BLaER1 treated with 17β-estradiol and CSF1 and Interleukin-3, amounts not matched to agents 10 nM and 100 nM (cell line): ENCODE measurements around the gene MYO9B.
A peak's percentile ranks its signal among the peaks of the same experiment; 100 is the strongest.

Source experiments
- H3K27ac ChIP-seq, 11 experiments: shearing (Covaris generic); formaldehyde crosslinking; 2 replicates each; pipeline ENCODE4 v1.8.1; 2022
- H3K27me3 ChIP-seq, 11 experiments: shearing (Covaris generic); formaldehyde crosslinking; 2 replicates each; pipeline ENCODE4 v1.8.1; 2022
- H3K36me3 ChIP-seq, 11 experiments: shearing (Covaris generic); formaldehyde crosslinking; 2 replicates each; pipeline ENCODE4 v1.8.1; 2022
- H3K4me1 ChIP-seq, 10 experiments: shearing (Covaris generic); formaldehyde crosslinking; 2 replicates each; pipeline ENCODE4 v1.8.1; 2022
- H3K4me2 ChIP-seq, 11 experiments: shearing (Covaris generic); formaldehyde crosslinking; 2 replicates each; pipeline ENCODE4 v1.8.1; 2022
- H3K4me3 ChIP-seq, 10 experiments: shearing (Covaris generic); formaldehyde crosslinking; 2 replicates each; pipeline ENCODE4 v1.8.1; 2022
- H3K9ac ChIP-seq, 11 experiments: shearing (Covaris generic); formaldehyde crosslinking; 2 replicates each; pipeline ENCODE4 v1.8.1; 2022
- H3K9me3 ChIP-seq, 11 experiments: shearing (Covaris generic); formaldehyde crosslinking; replicated peaks in 1 of 11; 2 replicates each; pipeline ENCODE4 v1.8.1; 2022
- H4K20me1 ChIP-seq, 11 experiments: shearing (Covaris generic); formaldehyde crosslinking; 2 replicates each; pipeline ENCODE4 v1.8.1; 2022
- Cebpa-rat ChIP-seq, 11 experiments: shearing (Covaris generic); IDR thresholded peaks; 2 replicates each; pipeline ENCODE4 v1.8.1; 2022

Gene MYO9B

DNA sequence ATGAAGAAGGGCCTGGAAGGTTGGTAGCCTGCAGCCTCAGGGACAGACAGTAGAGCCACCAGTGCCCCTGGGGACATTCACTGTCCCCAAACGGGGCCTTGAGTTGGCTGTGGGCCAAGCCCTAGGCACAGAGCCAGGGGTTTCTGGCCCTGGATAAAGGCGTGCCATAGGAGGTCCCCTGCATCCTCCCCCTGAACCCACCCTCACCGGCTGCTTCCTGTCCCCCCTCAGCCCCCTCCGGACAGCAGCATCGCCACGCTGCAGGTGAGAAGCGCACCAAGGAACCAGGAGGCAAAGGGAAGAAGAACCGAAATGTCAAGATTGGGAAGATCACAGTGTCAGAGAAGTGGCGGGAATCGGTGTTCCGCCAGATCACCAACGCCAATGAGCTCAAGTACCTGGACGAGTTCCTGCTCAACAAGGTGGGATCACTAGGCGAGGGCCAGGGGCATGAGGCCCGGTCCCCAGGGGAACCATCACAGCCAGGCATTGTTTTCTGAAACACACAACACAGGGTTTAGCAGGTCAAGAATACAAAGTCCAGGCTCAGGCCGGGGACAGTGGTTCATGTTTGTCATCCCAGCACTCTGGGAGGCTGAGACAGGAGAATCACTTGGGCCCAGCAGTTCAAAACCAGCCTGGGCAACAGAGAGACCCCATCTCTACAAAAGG lies 125.0 kb downstream of the MYO9B start:
- no peak overlapping the region for H3K4me3 ChIP-seq
- peaks cover 83 to 98% (median 94%) of the 10 kb centered on the region in 11 experiments for H3K36me3 ChIP-seq
- TF ChIP-seq Cebpa-rat (IDR thresholded peaks at IDR 0.05) = no peak

DNA sequence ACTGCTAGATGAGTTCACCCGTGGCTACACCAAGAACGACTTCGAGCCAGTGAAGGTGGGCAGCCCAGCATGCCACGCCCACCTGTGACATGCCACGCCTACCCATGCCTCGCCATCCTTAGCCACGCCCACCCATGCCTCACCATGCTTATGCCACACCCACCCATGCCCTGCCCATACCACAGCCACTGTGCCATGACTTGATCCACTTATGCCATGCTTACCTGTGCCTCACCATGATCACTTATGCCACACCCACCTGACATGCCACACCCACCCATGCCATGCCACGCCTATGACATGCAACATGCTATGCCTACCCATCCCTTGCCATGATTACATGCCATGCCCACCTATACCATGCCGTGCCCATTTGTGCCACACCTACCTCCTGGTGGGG lies 126.7 kb downstream of the MYO9B start:
- Histone ChIP-seq H3K9ac (no peak overlapping the region), H3K9me3 (no peaks in the 10 kb centered on the region), H3K4me3 (no peak overlapping the region), H3K36me3 (peaks cover 93 to 100% (median 98%) of the 10 kb centered on the region in 11 experiments), H3K27me3 (no peaks in the 10 kb centered on the region), H4K20me1 (peaks cover 0 to 77% (median 9%) of the 10 kb centered on the region in 11 experiments; a peak in 13 of 22 replicates), H3K4me1 (peaks cover 0 to 43% (median 21%) of the 10 kb centered on the region in 10 experiments; a peak in 15 of 20 replicates), H3K27ac (no peak overlapping the region), H3K4me2 (no peak overlapping the region)
- no peak for TF ChIP-seq Cebpa-rat (IDR thresholded peaks at IDR 0.05)

More for the DNA sequence above, 125.0 kb downstream of the MYO9B start:
- Histone ChIP-seq H3K27ac (no peak overlapping the region), H3K27me3 (no peaks in the 10 kb centered on the region), H3K4me2 (peak overlapping the region in 3 of 11 experiments; percentile 9 to 28 (median 10); a peak in 3 of 22 replicates), H4K20me1 (peaks cover 0 to 78% (median 6%) of the 10 kb centered on the region in 11 experiments; a peak in 12 of 22 replicates), H3K4me1 (peaks cover 0 to 28% (median 15%) of the 10 kb centered on the region in 10 experiments; a peak in 15 of 20 replicates), H3K9ac (0 out of 22 replicates have a peak overlapping the region, but pooled peaks of 1 of the 11 experiments have one; percentile 5), H3K9me3 (no peaks in the 10 kb centered on the region)

DNA sequence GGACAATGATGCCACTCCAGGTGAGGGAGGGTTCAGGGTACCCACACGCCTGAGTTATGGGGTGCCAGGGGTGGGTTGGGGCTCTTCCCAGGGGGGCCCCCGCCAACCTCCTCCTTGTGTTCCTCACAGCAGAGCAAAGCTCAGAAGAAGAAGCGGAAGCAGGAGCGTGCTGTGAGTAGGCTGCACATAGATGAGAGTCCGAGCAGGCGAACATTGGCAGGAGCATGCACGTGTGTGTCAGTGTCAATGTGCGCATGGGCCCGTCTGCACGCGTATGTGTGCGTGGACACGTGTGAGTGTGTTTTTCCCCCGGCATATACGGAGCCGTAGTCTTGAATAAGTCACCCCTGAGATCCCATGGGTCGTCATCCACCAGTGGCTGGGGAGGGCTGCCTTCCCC lies 127.1 kb downstream of the MYO9B start:
- Histone ChIP-seq H3K27me3 (no peaks in the 10 kb centered on the region), H3K9me3 (no peaks in the 10 kb centered on the region), H4K20me1 (peaks cover 0 to 72% (median 9%) of the 10 kb centered on the region in 11 experiments; a peak in 13 of 22 replicates), H3K4me1 (peaks cover 0 to 41% (median 17%) of the 10 kb centered on the region in 10 experiments; a peak in 15 of 20 replicates), H3K27ac (no peak overlapping the region), H3K9ac (no peak overlapping the region), H3K4me3 (no peak overlapping the region), H3K4me2 (no peak overlapping the region), H3K36me3 (peaks cover 90 to 100% (median 96%) of the 10 kb centered on the region in 11 experiments)
- no peak for TF ChIP-seq Cebpa-rat (IDR thresholded peaks at IDR 0.05)

DNA sequence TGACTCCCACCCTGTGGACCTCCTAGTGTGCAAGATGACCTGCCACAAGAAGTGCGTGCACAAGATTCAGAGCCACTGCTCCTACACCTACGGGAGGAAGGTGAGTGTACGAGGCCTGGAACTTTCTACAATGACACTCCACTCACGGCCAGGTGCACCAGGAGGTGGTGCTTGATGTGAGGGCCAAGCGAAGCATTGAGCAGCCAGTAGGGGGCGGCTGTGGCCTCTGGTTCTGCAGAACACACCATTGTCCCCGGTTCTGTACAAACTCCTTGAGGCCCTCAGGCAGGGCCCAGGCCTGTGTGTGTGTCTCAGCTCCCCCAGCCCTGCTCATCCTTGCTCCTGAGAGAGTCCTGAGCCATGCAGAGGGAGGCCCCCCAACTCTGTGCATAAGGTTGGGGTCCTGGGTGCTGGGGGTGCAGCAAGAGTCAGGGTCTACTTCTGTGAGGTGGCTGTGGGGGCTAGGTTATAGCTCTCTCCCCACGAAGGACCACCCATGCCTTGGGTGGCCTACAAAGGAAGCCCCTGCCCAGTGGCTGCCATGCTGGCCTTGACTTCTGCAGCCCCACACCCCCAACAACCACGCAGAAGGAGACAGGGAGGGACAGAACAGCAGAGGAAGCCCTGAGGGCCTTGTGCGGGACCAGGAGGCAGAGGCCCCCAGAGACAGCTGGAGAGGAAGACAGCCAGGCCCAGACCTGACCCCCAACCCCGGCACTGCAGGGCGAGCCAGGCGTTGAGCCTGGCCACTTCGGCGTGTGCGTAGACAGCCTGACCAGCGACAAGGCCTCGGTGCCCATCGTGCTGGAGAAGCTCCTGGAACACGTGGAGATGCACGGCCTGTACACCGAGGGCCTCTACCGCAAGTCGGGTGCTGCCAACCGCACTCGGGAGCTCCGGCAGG lies 129.9 kb downstream of the MYO9B start:
- Histone ChIP-seq H3K27me3 (no peaks in the 10 kb centered on the region), H3K9ac (peak overlapping the region in 1 of 11 experiments; percentile 31; a peak in 1 of 22 replicates), H3K4me2 (peak overlapping the region in 7 of 11 experiments; percentile 6 to 34 (median 28); a peak in 8 of 22 replicates), H3K4me3 (no peak overlapping the region), H4K20me1 (peaks cover 0 to 72% (median 14%) of the 10 kb centered on the region in 11 experiments; a peak in 15 of 22 replicates), H3K4me1 (peaks cover 17 to 55% (median 36%) of the 10 kb centered on the region in 10 experiments), H3K36me3 (peaks cover 77 to 99% (median 83%) of the 10 kb centered on the region in 11 experiments), H3K27ac (no peak overlapping the region), H3K9me3 (no peaks in the 10 kb centered on the region)
- TF ChIP-seq Cebpa-rat (IDR thresholded peaks at IDR 0.05) = no peak

DNA sequence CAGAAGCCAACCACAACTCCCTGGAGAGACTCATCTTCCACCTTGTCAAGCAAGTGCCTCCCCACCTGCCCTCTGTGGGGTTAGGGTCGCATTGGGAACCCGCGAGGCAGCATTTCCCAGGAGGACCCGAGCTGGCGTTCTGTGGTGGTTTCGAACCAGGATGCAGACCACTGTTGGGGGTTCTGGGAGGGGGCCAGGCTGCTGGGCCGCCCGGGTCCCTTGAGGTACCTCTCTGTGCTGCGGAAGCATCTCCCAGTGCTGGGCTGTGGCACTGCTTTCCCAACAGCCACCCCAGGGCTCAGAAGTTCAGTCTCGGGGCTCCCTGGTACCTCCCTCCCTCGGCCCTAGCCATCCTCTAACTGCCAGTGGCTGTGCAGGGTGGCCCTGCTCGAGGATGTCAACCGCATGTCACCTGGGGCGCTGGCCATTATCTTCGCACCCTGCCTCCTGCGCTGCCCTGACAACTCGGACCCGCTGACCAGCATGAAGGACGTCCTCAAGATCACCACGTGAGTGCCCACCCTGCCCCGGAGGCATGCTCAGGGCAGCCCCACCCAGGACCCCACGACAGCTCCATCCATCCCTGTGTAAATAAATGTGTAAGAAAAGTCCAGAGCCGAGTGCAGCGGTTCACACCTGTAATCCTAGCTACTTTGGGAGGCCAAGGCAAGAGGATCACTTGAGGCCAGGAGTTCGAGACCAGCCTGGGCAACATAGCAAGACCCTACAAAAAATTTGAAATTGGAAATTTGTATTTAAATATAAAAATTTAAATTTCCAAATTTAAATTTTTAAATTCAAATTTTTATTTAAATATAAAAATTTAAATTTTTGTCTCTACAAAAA lies 131.4 kb downstream of the MYO9B start:
- H3K27ac ChIP-seq = 0 out of 22 replicates have a peak overlapping the region, but pooled peaks of 1 of the 11 experiments have one; percentile 25
- H4K20me1 ChIP-seq = peaks cover 0 to 58% (median 14%) of the 10 kb centered on the region in 11 experiments; a peak in 15 of 22 replicates
- H3K27me3 ChIP-seq = no peaks in the 10 kb centered on the region
- no peak for TF ChIP-seq Cebpa-rat (IDR thresholded peaks at IDR 0.05)
- H3K4me3 ChIP-seq = no peak overlapping the region
- H3K4me2 ChIP-seq = peak overlapping the region in 5 of 11 experiments; percentile 21 to 62 (median 45); a peak in 8 of 22 replicates
- H3K36me3 ChIP-seq = peaks cover 76 to 99% (median 83%) of the 10 kb centered on the region in 11 experiments
- no peaks in the 10 kb centered on the region for H3K9me3 ChIP-seq
- peak overlapping the region in 1 of 11 experiments; percentile 19; a peak in 2 of 22 replicates for H3K9ac ChIP-seq
- H3K4me1 ChIP-seq = peaks cover 17 to 65% (median 47%) of the 10 kb centered on the region in 10 experiments

DNA sequence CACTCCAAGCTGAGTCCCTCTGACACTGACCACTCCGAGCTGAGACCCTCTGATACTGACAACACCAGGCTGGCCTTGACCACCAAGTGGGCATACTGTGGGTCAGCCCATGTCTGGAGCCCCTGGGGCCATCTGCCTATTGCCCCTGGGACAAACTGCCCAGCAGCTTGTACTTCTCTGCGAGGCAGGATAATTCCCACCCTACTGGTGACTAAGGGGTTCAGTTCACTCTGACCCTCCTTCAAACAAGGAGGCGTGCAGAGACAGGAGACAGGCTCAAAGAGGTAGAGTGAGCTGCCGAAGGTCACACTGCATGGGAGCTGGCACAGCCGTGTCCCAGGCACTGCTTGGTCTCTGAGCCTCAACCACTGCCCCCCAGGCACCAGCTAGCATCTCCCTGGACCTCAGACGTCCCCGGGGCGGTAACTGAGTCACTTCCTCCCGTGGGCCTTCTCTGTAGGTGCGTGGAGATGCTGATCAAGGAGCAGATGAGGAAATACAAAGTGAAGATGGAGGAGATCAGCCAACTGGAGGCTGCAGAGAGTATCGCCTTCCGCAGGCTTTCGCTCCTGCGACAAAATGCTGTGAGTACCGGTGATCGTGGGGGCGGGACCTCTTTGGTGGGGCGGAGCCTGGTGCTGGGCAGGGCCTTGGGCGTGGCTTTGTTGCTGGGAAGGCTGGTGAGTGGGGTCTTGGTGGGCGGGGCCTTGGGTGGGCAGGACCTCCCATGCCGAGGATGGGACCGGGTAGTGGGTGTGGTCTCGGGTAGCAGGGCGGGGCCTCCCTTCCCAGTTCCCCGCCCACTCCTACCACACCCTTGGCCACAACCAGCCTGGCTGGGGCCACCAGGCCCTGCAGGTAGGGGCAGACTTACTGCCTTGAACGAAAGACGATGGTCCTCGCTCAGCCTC lies 133.8 kb downstream of the MYO9B start:
- TF ChIP-seq Cebpa-rat (IDR thresholded peaks at IDR 0.05) = no peak
- no peaks in the 10 kb centered on the region for H3K9me3 ChIP-seq
- peak overlapping the region in 8 of 11 experiments; percentile 25 to 47 (median 36); a peak in 14 of 22 replicates for H3K9ac ChIP-seq
- H3K4me1 ChIP-seq = peaks cover 20 to 82% (median 62%) of the 10 kb centered on the region in 10 experiments
- peak overlapping the region; percentile 27 to 85 (median 66); a peak in 21 of 22 replicates for H3K4me2 ChIP-seq
- peaks cover 68 to 91% (median 78%) of the 10 kb centered on the region in 11 experiments for H3K36me3 ChIP-seq
- peak overlapping the region in 8 of 11 experiments; percentile 31 to 57 (median 43); a peak in 13 of 22 replicates for H3K27ac ChIP-seq
- H3K4me3 ChIP-seq = no peak overlapping the region
- peaks cover 0 to 41% (median 9%) of the 10 kb centered on the region in 11 experiments; a peak in 13 of 22 replicates for H4K20me1 ChIP-seq
- H3K27me3 ChIP-seq = no peaks in the 10 kb centered on the region

DNA sequence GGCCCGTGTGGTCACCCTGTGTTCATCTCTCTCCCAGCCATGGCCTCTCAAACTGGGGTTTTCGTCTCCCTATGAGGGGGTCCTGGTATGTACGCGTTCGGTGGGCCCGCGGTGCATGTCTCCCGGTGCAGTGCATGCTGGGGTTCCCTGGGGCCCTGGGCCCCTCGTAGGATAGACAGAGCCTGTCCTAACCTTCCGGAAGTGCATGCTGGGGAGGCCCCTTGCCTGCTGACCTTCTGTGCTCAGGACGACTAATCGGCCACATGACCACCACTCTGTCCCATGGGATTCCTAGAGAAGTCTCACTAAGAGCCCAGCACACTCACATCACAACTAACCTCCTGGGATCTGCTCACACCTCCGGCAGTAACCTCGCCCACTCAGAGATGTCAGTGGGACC lies 134.7 kb downstream of the MYO9B start:
- no peaks in the 10 kb centered on the region for H3K9me3 ChIP-seq
- H3K4me3 ChIP-seq = no peak overlapping the region
- peak overlapping the region in 10 of 11 experiments; percentile 27 to 85 (median 70); a peak in 18 of 22 replicates for H3K4me2 ChIP-seq
- H4K20me1 ChIP-seq = peaks cover 0 to 35% (median 9%) of the 10 kb centered on the region in 11 experiments; a peak in 13 of 22 replicates
- H3K27me3 ChIP-seq = no peaks in the 10 kb centered on the region
- peak overlapping the region in 2 of 11 experiments; percentile 9 to 22; a peak in 2 of 22 replicates for H3K27ac ChIP-seq
- peaks cover 25 to 82% (median 65%) of the 10 kb centered on the region in 10 experiments for H3K4me1 ChIP-seq
- no peak for TF ChIP-seq Cebpa-rat (IDR thresholded peaks at IDR 0.05)
- H3K9ac ChIP-seq = no peak overlapping the region; a peak in 1 of 22 replicates
- peaks cover 58 to 81% (median 70%) of the 10 kb centered on the region in 11 experiments for H3K36me3 ChIP-seq
